ENCODE results near the gene MOK.

GRCh38 chr14:102258136-102258535, 46.8 kb downstream of the MOK start:
- TF ChIP-seq CTCF (IDR thresholded peaks at IDR 0.05) (no peak), POLR2A (IDR thresholded peaks at IDR 0.05) (no peak), POLR2AphosphoS5 (IDR thresholded peaks at IDR 0.05) (no peak)
